GM12801 (cell line): Measurements from ENCODE around the gene STEAP4.

ENCODE experiments used
- TF ChIP-seq, protein P1 (sequence below): IDR thresholded peaks from one replicate; pipeline ENCODE4 v1.5.1; 2011; ENCODE audit warnings: control low read depth; ENCODE audit not compliant: insufficient read length; ENCODE audit errors: extremely low read depth

STEAP4 gene

DNA sequence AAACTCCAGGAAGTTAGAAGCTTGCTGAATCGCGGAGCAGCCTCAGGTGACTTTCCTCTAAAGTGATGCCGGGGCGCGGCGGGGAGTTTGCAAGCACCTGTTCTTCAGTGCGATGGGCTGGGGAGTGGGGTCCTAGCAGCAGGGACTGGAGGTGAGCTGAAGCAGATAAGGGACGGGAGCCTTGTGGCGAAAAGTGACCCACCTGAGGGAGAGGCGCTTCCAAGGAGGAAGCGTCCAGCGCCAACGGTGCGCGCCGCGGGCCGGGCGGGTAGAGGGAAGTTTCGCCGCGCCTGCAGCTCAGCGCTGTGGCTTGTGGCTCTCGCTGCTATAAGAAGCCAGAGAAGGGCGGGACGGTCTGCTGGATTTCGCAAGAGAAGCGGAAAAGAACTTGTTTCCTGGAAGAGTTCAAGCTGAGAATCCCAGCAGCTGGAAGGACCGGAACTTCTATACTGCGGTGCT, at the start of gene STEAP4:
Gene STEAP4 (minus strand): TSS at position 305 of the 459 bp plus-strand sequence. CDS start 22,625 bp downstream, outside the sequence.
- TF ChIP-seq, protein P1, sequence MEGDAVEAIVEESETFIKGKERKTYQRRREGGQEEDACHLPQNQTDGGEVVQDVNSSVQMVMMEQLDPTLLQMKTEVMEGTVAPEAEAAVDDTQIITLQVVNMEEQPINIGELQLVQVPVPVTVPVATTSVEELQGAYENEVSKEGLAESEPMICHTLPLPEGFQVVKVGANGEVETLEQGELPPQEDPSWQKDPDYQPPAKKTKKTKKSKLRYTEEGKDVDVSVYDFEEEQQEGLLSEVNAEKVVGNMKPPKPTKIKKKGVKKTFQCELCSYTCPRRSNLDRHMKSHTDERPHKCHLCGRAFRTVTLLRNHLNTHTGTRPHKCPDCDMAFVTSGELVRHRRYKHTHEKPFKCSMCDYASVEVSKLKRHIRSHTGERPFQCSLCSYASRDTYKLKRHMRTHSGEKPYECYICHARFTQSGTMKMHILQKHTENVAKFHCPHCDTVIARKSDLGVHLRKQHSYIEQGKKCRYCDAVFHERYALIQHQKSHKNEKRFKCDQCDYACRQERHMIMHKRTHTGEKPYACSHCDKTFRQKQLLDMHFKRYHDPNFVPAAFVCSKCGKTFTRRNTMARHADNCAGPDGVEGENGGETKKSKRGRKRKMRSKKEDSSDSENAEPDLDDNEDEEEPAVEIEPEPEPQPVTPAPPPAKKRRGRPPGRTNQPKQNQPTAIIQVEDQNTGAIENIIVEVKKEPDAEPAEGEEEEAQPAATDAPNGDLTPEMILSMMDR, result no peak

DNA sequence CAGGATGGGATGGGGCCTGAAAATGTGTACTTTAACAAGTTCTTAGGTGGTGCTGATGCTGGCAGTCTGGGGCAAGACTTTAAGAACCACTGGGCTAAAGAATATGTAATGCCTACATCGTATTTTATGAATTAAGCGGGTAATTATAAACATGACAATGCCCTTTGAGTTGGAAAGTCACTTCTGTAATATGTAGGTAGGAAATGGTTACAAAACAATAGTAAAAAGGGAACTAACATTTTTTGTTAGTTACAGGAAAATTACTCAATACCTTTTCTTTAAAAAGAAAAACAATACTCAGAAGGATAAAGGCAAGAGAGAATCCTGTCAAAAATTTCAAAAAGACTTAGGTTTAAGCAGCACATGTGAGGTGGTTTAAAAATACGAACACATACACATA, 48.3 kb upstream of the STEAP4 start:
- TF ChIP-seq, protein P1, result no peak

DNA sequence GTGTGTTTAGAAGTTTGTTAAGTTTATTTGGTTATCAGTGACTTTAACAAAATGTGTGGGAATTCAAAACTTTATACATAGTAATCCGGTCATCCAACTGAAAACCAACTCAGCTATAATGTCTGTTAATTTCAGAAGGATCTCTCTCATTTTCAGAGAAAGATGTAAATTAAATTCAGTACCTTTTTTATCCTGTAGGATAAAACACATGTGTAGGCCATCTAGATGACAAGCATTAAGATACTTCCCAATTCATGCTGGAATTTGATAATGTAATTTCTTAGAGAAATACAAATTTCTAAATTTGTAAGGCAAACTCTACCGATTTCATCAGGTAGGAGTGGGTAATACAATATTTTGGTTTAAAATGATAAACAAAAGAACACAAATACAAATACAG, 43.4 kb upstream of the STEAP4 start:
- TF ChIP-seq, protein P1, result no peak

DNA sequence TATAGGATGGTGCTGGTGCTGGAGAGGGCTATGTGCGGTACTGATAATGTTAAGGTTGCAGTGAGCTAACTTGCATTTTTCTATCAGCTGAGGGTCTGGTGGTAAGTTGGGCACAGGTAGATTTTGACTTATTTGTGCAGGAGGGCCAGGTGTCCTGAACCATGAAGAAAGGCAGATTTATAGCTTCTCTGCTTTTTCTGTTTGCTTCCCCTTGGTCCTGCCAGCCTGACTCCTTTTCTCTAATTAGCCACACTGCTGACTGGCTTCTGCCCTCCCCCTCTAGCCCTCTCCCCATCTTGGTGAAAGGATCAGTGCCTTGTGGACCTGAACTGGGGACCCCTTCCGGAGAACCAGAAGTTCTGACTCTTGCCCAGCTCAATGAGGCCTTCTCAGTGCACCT, 40.8 kb upstream of the STEAP4 start:
- TF ChIP-seq, protein P1, result no peak

DNA sequence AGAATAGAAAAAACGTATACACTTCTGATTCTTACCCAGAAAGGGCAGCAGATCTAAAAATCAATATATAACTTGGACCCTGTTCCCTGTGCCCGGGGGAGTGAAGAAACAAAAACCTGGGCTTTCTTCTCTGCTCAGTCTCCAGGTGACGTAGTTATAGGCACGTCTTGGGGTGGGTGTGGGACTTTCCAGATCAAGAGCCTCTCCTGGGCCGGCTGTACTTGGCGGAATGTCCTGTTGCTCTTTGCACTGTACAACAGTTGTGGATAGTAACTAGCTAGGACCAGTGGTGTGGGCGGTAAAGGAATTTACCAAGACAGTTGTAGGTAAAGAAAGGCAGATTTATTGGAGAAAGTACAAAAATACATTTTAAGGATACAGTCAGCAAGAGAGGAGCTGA, 40.4 kb upstream of the STEAP4 start:
- TF ChIP-seq, protein P1, result no peak

DNA sequence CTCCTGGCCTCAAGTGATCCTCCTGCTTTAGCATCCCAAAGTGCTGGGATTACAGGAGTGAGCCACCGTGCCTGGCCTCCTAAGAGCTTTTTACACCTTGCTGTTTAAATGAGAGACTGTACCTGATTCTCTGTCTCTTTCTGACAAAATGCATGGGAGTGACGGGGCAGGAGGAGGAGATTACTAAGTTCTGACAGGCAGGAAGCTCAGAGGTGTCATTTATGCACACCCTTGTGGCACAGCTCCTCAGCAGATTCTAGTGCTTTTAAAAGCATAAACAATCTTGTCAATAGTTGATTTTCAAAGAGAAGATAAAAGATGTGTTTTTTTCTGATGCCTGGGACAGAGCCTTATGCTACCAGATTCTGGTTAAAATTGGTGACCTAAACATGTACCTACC, 39.7 kb upstream of the STEAP4 start:
- TF ChIP-seq, protein P1, result no peak

DNA sequence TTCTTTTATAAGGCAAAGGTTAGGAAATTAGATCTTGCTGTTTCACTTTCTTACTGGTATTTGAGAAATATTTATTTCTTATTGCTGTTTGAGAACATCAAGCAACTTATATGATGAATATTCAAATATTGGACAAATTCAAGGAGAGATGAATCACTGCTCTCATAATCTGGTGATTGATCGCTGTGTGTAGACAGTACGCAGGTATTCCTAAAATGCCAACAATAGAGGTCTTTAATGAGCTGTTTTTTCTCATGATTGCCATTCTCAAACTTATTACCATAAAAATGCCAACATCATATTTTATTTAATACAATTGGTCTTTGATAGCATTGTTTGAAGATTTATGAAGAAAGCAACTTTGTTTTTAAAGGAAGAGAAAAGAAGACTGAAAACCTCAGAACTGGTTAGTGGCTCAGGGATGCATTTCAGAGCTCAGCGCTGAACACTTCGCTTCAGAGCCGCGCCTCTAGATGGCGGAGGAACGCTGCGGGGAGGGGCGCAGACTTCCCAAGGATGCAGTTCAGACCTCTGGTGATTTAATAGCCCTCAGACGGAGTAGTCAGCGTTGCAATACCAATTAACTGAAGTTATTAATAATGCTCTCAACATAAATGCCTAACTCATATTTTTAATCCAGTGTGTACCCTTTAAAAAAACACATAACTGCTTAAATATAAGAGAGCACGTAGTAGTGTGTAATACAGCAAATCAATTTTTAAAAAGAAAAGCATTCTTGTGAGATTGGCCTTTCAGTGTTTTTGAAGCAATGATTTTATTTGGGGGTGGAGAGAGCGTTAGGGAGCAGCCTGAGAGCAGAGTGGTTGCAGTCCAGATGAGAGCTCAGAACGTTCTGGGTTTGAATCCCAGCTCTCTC, 38.5 kb upstream of the STEAP4 start:
- TF ChIP-seq, protein P1, result no peak
